HG03025 (cell line): ENCODE data around the gene KDM3B.

Experiments used
- ATAC-seq: cut with Tn5 transposase; IDR thresholded peaks from one replicate; pipeline ENCODE4 v1.9.1; 2021; ENCODE audit warnings: mild to moderate bottlenecking, moderate library complexity; ENCODE audit not compliant: unreplicated experiment, low FRiP score

KDM3B gene

GRCh38 chr5:138444774-138445546 is 92.5 kb downstream of the KDM3B start:
- ATAC-seq = no peak

- ATAC-seq = no peak
Observed at GRCh38 chr5:138445547-138446271, 93.2 kb downstream of the KDM3B start.

GRCh38 chr5:138448070-138448469 is 95.6 kb downstream of the KDM3B start:
- ATAC-seq = no peak

- no peak for ATAC-seq
Observed at GRCh38 chr5:138448481-138449398, 96.3 kb downstream of the KDM3B start.

- peak; percentile 53 for ATAC-seq
Observed at GRCh38 chr5:138449501-138450239, 97.2 kb downstream of the KDM3B start.

- no peak for ATAC-seq
Observed at GRCh38 chr5:138450971-138451370, 98.5 kb downstream of the KDM3B start.

GRCh38 chr5:138452720-138453119 is 100.2 kb downstream of the KDM3B start:
- no peak for ATAC-seq

GRCh38 chr5:138453590-138453989 is 101.1 kb downstream of the KDM3B start:
- no peak for ATAC-seq

GRCh38 chr5:138454121-138454520 is 101.6 kb downstream of the KDM3B start:
- no peak for ATAC-seq

- ATAC-seq = no peak
Observed at GRCh38 chr5:138455232-138455930, 102.9 kb downstream of the KDM3B start.

GRCh38 chr5:138457531-138458275 is 105.2 kb downstream of the KDM3B start:
- ATAC-seq = no peak

GRCh38 chr5:138458384-138458783 is 105.9 kb downstream of the KDM3B start:
- ATAC-seq = no peak

GRCh38 chr5:138458856-138459255 is 106.4 kb downstream of the KDM3B start:
- no peak for ATAC-seq

- ATAC-seq = no peak
Observed at GRCh38 chr5:138459311-138459933, 106.9 kb downstream of the KDM3B start.

- ATAC-seq = no peak
Observed at GRCh38 chr5:138460032-138460693, 107.7 kb downstream of the KDM3B start.

GRCh38 chr5:138461343-138462125 is 109.0 kb downstream of the KDM3B start:
- no peak for ATAC-seq

- no peak for ATAC-seq
Observed at GRCh38 chr5:138463419-138464007, 111.0 kb downstream of the KDM3B start.
